ENCODE data around the gene GRK7.
A peak's percentile ranks its signal among the peaks of the same experiment; 100 is the strongest.
"Not testable (repeated sequence)": the region's sequence is repeated elsewhere in the genome, so short reads cannot be mapped to it uniquely, and the experiment has no call there.

GRK7 gene

DNA sequence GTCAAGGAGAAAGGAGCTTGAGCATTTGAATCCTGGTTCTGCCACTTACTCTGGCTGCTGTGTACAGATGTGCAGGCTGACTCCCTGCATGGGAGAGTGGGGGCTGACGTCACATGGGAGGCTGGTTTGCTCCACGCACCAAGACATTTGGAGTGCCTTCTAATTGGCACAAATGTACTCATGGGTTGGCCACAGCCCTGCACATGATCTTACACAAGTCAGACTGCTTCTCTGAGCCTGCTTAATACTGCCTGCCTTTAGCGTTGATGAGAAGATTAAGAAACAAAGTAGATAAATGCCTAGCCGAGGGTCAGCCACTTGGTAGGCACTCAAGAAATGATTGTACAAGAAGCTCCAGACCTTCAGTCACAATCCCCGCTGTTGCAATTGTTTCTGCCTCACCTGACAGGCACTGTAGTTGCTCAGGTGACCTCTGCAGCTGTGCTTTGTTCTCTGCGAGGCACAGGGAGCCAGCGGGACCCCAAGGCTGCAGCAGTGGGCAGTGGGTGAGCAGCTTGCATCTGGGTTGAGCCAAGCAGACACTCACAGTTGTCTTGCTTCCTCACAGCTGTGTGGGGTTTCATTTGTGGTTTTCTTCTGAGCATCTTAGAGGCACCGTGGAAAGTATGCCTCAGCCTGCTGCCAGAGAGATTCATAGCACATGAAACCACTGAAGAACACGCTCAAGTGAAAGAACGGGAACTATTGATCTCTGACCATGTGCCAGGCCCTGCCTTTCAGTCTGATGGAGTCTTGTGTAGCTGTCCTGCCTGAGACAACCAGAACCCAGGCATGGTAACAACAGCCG lies 33.1 kb downstream of the GRK7 start:
- peak; percentile 42 for DNase-seq (ENCODE audit: low read depth)

DNA sequence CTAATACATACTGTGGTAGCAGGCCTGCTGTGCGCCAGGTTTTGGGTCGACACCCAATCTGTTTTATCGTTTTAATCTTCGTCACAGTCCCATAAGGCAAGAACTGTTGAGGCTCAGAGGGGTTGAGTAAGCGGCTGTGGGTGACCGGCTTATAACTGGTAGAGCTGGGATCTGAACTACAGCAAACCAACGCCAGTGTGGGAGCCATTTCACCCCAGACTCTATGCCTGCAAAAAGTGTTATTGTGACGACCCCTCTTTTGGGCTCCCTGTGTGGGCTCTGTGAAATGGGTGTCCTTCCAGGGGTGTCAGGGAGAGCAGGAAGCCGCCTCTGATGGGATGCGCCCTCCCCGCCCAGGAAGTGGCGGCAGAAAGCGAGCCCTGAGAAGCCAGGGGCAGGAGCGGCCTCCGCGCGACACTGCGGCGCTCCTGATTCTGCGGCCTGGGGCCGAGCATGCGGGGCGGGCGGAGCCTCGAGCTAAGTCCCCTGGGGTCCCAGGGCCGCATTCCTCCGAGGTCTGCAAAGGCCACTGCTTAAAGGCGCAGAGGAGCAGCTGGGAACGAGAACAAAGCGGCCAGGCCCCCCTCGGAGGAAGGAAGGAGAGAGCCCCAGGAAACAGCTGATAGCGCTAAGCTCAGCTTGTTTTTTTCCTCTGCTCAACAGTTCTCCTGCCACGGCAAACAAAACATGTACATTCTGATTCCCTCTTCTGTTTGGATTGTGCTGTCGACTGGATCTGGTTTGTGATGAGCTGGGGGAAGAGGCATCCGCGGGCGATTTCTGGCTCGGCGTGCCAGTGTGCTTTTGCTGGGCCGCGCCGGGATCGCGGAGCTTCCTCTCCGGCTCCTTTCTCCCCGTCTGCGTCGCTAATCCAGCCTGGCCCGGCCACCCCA lies 33.9 kb downstream of the GRK7 start:
- no peak for DNase-seq (ENCODE audit: low read depth)

DNA sequence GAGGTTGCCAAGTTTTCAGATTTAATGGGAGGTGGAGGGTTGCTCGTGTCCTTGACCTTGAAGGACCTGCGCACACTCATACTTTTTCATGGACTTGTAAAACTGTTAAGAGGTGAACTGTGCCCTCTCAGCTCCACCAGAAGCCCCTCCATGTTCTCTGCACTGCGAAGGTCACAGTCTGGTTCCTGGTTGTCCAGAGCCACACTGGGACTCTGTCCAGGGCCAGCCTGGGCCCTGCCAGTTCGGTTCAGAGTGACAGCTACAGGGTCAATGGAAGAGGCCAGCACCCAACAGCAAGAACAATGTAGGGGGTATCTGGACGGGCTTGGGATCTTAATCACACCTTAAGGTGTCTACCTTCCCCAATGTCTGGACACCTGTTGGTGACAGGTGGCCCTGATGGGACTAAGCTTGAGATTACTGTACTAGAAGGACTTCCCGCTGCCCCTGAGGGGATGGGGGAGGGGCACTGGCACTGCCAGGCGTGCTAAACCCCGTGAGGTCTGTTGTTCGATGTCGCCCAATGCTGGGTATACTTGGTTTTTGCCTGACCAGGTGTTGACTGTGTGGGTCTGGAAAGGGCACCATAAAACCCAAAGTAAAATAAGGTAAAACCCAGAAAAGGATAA lies 34.7 kb downstream of the GRK7 start:
- DNase-seq (ENCODE audit: low read depth) = no peak

GRCh38 chr3:141798448-141798845 lies 35.2 kb downstream of the GRK7 start:
- no peak for DNase-seq (ENCODE audit: low read depth)

DNA sequence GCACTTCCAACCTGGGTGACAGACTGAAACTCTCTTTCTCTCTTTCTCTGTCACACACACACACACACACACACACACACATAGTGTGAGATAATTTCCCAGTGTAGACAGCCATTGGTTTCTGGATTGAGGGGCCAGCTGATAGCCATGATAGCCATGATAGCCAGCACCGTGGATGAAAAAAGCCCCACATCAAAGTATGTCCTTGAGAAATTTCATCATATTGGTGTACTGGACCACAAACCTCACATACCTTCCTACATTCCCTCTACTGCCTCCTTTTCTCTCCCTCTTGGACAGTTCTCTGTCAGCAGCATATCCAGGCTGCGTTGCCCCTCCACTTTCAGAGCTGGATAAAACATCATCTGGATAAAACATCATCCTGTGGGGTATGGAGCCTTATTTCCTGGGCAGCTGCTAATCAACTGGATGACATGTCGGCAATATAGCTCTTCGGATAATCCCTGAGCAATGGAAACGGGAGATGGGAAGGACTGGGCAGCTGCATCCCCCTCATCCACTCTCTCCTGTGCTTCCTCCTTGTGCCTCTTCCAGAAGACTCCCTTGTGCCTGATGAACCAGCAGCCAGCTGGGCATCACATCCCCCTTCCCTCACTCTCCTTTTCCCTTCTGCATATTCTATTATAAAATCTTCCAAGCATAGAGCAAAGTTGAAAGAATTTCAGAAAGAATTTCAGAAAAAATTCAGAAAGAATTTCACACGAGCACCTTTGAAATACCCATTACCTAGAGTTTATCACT lies 39.3 kb downstream of the GRK7 start:
- no peak for DNase-seq (ENCODE audit: low read depth)

- DNase-seq (ENCODE audit: low read depth) = not testable (repeated sequence)
Measured at GRCh38 chr3:141803538-141803937, 40.3 kb downstream of the GRK7 start.

DNA sequence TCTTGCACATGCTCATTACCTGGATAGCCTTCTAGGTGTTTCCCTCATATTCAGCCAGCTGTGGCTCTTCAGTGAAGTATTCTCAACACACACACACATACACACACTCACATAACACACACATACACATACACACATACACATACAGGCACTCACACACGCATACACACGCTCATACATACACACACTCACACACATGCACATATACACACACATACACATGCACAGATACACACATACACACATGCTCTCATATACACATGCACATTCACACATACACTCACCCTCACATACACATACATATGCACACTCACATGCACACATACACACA lies 41.2 kb downstream of the GRK7 start:
- DNase-seq (ENCODE audit: low read depth) = no peak

- no peak for DNase-seq (ENCODE audit: low read depth)
Measured at GRCh38 chr3:141804778-141805639, 41.8 kb downstream of the GRK7 start.

DNA sequence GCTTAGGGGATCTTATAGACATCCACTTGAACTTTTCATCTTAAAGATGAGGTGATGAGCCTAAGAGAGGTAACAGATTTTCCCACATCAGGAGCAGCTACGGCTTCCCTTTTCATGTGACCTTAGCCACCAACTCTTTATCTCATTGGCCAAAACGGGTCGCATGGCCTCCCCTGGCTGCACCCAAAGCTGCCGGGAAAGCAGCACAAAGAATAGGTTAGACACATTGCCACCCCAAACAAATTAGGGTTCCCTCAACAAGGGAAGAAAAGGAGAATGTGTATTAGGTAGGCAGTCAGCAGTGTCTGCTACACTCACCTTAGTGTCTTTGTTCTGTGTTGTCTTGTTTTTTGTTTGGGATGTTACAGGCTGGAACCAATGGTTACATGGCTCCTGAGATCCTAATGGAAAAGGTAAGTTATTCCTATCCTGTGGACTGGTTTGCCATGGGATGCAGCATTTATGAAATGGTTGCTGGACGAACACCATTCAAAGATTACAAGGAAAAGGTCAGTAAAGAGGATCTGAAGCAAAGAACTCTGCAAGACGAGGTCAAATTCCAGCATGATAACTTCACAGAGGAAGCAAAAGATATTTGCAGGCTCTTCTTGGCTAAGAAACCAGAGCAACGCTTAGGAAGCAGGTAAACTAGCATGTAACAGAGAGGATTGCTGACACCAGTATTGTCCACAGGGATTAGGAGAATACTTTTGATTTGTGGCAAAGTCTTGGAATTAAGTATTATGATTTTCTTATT lies 44.2 kb downstream of the GRK7 start:
- no peak for DNase-seq (ENCODE audit: low read depth)

GRCh38 chr3:141808586-141808985 lies 45.4 kb downstream of the GRK7 start:
- no peak for DNase-seq (ENCODE audit: low read depth)

DNA sequence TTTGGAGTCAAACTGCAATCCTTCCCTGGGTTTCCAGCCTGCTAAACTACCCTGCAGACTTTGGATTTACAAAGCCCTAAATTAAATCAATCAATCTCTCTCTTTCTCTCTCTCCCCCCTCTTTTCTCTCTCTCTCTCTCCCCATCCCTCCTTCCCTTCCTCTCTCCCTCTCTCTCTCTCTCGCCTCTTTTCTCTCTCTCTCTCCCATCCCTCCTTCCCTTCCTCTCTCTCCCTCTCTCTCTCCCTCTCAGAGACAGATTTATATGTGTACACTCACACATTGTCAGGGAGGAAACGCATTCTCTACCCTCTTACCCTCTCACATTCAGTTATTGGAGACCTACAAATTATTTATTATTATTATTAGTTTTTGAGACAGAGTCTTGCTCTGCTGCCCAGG lies 47.0 kb downstream of the GRK7 start:
- no peak for DNase-seq (ENCODE audit: low read depth)

GRCh38 chr3:141811348-141811747 lies 48.1 kb downstream of the GRK7 start:
- DNase-seq (ENCODE audit: low read depth) = no peak

- no peak for DNase-seq (ENCODE audit: low read depth)
Measured at GRCh38 chr3:141812084-141812483, 48.9 kb downstream of the GRK7 start.

DNA sequence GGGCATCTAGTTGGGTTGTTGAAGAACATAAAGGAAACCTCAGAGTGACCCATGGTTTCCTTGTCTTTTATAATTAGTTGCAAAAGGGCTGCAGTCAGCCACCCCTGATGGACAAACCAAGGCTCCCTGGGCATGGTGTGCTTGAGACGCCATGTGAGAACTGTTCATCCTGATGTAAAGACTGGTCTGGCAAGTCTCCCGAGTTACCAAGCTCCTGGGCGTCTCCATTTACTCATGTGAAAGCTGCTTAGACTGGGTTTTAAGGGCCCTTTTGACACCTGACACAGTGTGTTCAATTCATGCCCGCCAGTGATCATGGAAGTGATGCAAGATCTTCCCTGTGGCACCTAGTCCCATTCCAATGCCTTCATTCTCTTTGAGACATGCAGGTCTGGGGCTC lies 49.4 kb downstream of the GRK7 start:
- DNase-seq (ENCODE audit: low read depth) = no peak
